GM04503 (cell line): Measurements from ENCODE around the gene RAVER1.
"Not testable (repeated sequence)": the region's sequence is repeated elsewhere in the genome, so short reads cannot be mapped to it uniquely, and the experiment has no call there.

Experiments
- DNase-seq: peaks from one replicate; pipeline ENCODE4 v3.0.0-alpha.2; 2012; ENCODE audit warnings: low read depth

RAVER1 gene

GRCh38 chr19:10332965-10333757 is at the start of gene RAVER1:
TSS of gene RAVER1 (minus strand) at chr19:10333529. CDS start at chr19:10333507, 22 bp downstream.
- DNase-seq, result peak; percentile 67

- DNase-seq, result not testable (repeated sequence)
Observed at GRCh38 chr19:10383223-10383499, 49.8 kb upstream of the RAVER1 start.

- DNase-seq, result peak; percentile 90
Observed at GRCh38 chr19:10380313-10381102, 47.2 kb upstream of the RAVER1 start, which contains the start of gene TYK2. TSS of gene TYK2 (minus strand) at chr19:10380572. CDS start at chr19:10378406, 2,166 bp downstream.

- DNase-seq, result no peak
Observed at GRCh38 chr19:10379880-10380312, 46.6 kb upstream of the RAVER1 start.

GRCh38 chr19:10378124-10378523 is 44.8 kb upstream of the RAVER1 start:
- no peak for DNase-seq

- not testable (repeated sequence) for DNase-seq
Observed at GRCh38 chr19:10377140-10377640, 43.9 kb upstream of the RAVER1 start.

GRCh38 chr19:10374931-10375330 is 41.6 kb upstream of the RAVER1 start:
- no peak for DNase-seq

- DNase-seq, result no peak
Observed at GRCh38 chr19:10372690-10373089, 39.4 kb upstream of the RAVER1 start.

- DNase-seq, result no peak
Observed at GRCh38 chr19:10368101-10368803, 34.9 kb upstream of the RAVER1 start.

GRCh38 chr19:10366950-10367512 is 33.7 kb upstream of the RAVER1 start:
- DNase-seq, result not testable (repeated sequence)

- DNase-seq, result no peak
Observed at GRCh38 chr19:10365518-10365917, 32.2 kb upstream of the RAVER1 start.

GRCh38 chr19:10364644-10365043 is 31.3 kb upstream of the RAVER1 start:
- no peak for DNase-seq

GRCh38 chr19:10363789-10364281 is 30.5 kb upstream of the RAVER1 start:
- no peak for DNase-seq

- no peak for DNase-seq
Observed at GRCh38 chr19:10362259-10362658, 28.9 kb upstream of the RAVER1 start.

- no peak for DNase-seq
Observed at GRCh38 chr19:10361569-10362011, 28.3 kb upstream of the RAVER1 start.

GRCh38 chr19:10356431-10356830 is 23.1 kb upstream of the RAVER1 start:
- no peak for DNase-seq

- DNase-seq, result no peak
Observed at GRCh38 chr19:10353793-10354391, 20.6 kb upstream of the RAVER1 start.

- no peak for DNase-seq
Observed at GRCh38 chr19:10352764-10353671, 19.7 kb upstream of the RAVER1 start.

GRCh38 chr19:10346509-10346908 is 13.2 kb upstream of the RAVER1 start:
- DNase-seq, result no peak

GRCh38 chr19:10344780-10345179 is 11.5 kb upstream of the RAVER1 start:
- no peak for DNase-seq
